SK-N-SH (cell line): ENCODE data around the gene SLC34A3. TPM values are rescaled to one million over a fixed set of nuclear protein-coding genes. Genes with fewer than 3 reads are reported as not detected.

Experiments used
- CTCF ChIA-PET: fragments of 300-600, 350-600 bp; formaldehyde crosslinking; extraction: SDS; loops from one replicate; lab custom pipeline; 2021; lab: Yijun Ruan, JAX
- POLR2A ChIA-PET: fragments of 350-600 bp; sonication (Branson Sonifier 250); formaldehyde crosslinking; extraction: SDS; loops from one replicate; lab custom pipeline; 2020; ENCODE audit warnings: antibody characterized with exemption, inconsistent platforms; lab: Yijun Ruan, JAX
- DNase-seq: peaks from one replicate; pipeline ENCODE4 v3.0.0; 2012
- H2AFZ ChIP-seq: fragments of 200-600 bp; sonication (generic); 2 replicates; pipeline ENCODE4 v1.8.1; 2016; ENCODE audit warnings: antibody characterized with exemption, mild to moderate bottlenecking, low read depth
- H3F3A ChIP-seq: fragments of 200-600 bp; sonication (generic); replicated peaks from 2 replicates; pipeline ENCODE3; 2016; ENCODE audit warnings: antibody characterized with exemption, mild to moderate bottlenecking; ENCODE audit not compliant: insufficient read depth
- H3K27ac ChIP-seq, 2 experiments: fragments of 200-500 bp in 1 of 2; fragments of 200-600 bp in 1 of 2; sonication (Bioruptor generic) in 1 of 2; sonication (generic), shearing (Covaris generic) in 1 of 2; 2 replicates each; pipeline versions ENCODE4 v1.5.1 to v1.6.1; 2014 to 2016; ENCODE audit warnings: low read depth in 2 of 2, inconsistent platforms in 1 of 2, low read length in 1 of 2, mild to moderate bottlenecking in 1 of 2, mixed read lengths in 1 of 2
- H3K27me3 ChIP-seq: fragments of 200-600 bp; sonication (generic), shearing (Covaris generic); 2 replicates; pipeline ENCODE4 v1.6.1; 2016; ENCODE audit warnings: mixed run types; ENCODE audit not compliant: insufficient read depth
- H3K36me3 ChIP-seq, 2 experiments: fragments of 200-500 bp in 1 of 2; fragments of 200-600 bp in 1 of 2; sonication (Bioruptor generic) in 1 of 2; sonication (generic) in 1 of 2; replicated peaks in 1 of 2; 2 replicates each; pipeline versions ENCODE3 to v1.5.1; 2014 to 2016; ENCODE audit warnings: low read length in 1 of 2, mild to moderate bottlenecking in 1 of 2; ENCODE audit not compliant: insufficient read depth in 2 of 2, control insufficient read depth in 1 of 2
- H3K4me1 ChIP-seq, 2 experiments: fragments of 200-500 bp in 1 of 2; fragments of 200-600 bp in 1 of 2; sonication (Bioruptor generic) in 1 of 2; sonication (generic), shearing (Covaris generic) in 1 of 2; 2 replicates each; pipeline versions ENCODE4 v1.5.1 to v1.6.1; 2014 to 2016; ENCODE audit warnings: low read depth in 1 of 2, low read length in 1 of 2, mixed run types in 1 of 2; ENCODE audit not compliant: insufficient read depth in 2 of 2, control insufficient read depth in 1 of 2
- H3K4me2 ChIP-seq: fragments of 200-600 bp; sonication (generic), shearing (Covaris generic); 2 replicates; pipeline ENCODE4 v1.6.1; 2017; ENCODE audit warnings: mixed run types
- H3K4me3 ChIP-seq, 2 experiments: fragments of 200-500 bp in 1 of 2; fragments of 200-600 bp in 1 of 2; sonication (Bioruptor generic) in 1 of 2; sonication (generic), shearing (Covaris generic) in 1 of 2; 2 replicates each; pipeline versions ENCODE4 v1.5.1 to v1.8.1; 2014 to 2016; ENCODE audit warnings: low read depth in 2 of 2, inconsistent platforms in 1 of 2, low read length in 1 of 2, mild to moderate bottlenecking in 1 of 2, mixed read lengths in 1 of 2, moderate library complexity in 1 of 2
- H3K79me2 ChIP-seq: fragments of 200-600 bp; sonication (generic); 2 replicates; pipeline ENCODE4 v1.8.1; 2017; ENCODE audit warnings: mild to moderate bottlenecking; ENCODE audit not compliant: insufficient read depth
- H3K9ac ChIP-seq: fragments of 200-600 bp; sonication (generic); 2 replicates; pipeline ENCODE4 v1.6.1; 2017; ENCODE audit warnings: mixed run types
- H3K9me2 ChIP-seq: fragments of 200-600 bp; sonication (generic); 2 replicates; pipeline ENCODE4 v1.6.1; 2017; ENCODE audit warnings: mixed run types
- H3K9me3 ChIP-seq: fragments of 200-600 bp; sonication (generic); 2 replicates; pipeline ENCODE4 v1.6.1; 2017; ENCODE audit warnings: mixed run types, mild to moderate bottlenecking, moderate library complexity
- H4K20me1 ChIP-seq: fragments of 200-600 bp; sonication (generic); 2 replicates; pipeline ENCODE4 v1.6.1; 2017; ENCODE audit warnings: mild to moderate bottlenecking, mixed run types; ENCODE audit not compliant: insufficient read depth
- CHD2 ChIP-seq: fragments of 150-350 bp; IDR thresholded peaks from 2 replicates; pipeline ENCODE4 v1.6.1; 2018; ENCODE audit warnings: low read length; ENCODE audit not compliant: partially characterized antibody
- FOSL2 ChIP-seq: IDR thresholded peaks from 2 replicates; pipeline ENCODE4 v1.4.0; 2012; ENCODE audit warnings: low read depth, mild to moderate bottlenecking, moderate library complexity, borderline replicate concordance
- FOXJ3 ChIP-seq: sonication (generic); formaldehyde crosslinking; IDR thresholded peaks from 2 replicates; pipeline ENCODE4 v1.5.1; 2020; ENCODE audit warnings: mild to moderate bottlenecking, missing genetic modification reagents
- FOXM1 ChIP-seq: IDR thresholded peaks from 2 replicates; pipeline ENCODE4 v1.4.0; 2012; ENCODE audit warnings: low read depth, mild to moderate bottlenecking
- GABPA ChIP-seq: IDR thresholded peaks from 2 replicates; pipeline ENCODE4 v1.4.0; 2012; ENCODE audit warnings: low read depth, mild to moderate bottlenecking
- MXI1 ChIP-seq: IDR thresholded peaks from 2 replicates; pipeline ENCODE4 v1.6.1; 2012; ENCODE audit warnings: mild to moderate bottlenecking, low read depth, low read length, improper control_type of control experiment
- NRF1 ChIP-seq: IDR thresholded peaks from 2 replicates; pipeline ENCODE4 v1.6.1; 2012; ENCODE audit warnings: low read depth, mild to moderate bottlenecking, low read length
- POLR2AphosphoS5 ChIP-seq: IDR thresholded peaks from 2 replicates; pipeline ENCODE4 v1.6.1; 2012; ENCODE audit warnings: low read depth, low read length
- RAD21 ChIP-seq: IDR thresholded peaks from 2 replicates; pipeline ENCODE4 v1.6.1; 2012; ENCODE audit warnings: mild to moderate bottlenecking, low read length
- RFX5 ChIP-seq: IDR thresholded peaks from 2 replicates; pipeline ENCODE4 v1.6.1; 2012; ENCODE audit warnings: mild to moderate bottlenecking, improper control_type of control experiment, low read length
- RXRA ChIP-seq: IDR thresholded peaks from 2 replicates; pipeline ENCODE4 v1.4.0; 2012; ENCODE audit warnings: low read depth, mild to moderate bottlenecking, borderline replicate concordance
- SIN3A ChIP-seq: IDR thresholded peaks from 2 replicates; pipeline ENCODE4 v1.6.1; 2012; ENCODE audit warnings: low read depth, mild to moderate bottlenecking, low read length, moderate library complexity, borderline replicate concordance
- TAF1 ChIP-seq: IDR thresholded peaks from 2 replicates; pipeline ENCODE4 v1.6.1; 2012; ENCODE audit warnings: low read depth, mild to moderate bottlenecking, low read length, moderate library complexity, borderline replicate concordance
- TCF12 ChIP-seq: IDR thresholded peaks from 2 replicates; pipeline ENCODE4 v1.4.0; 2012
- TEAD4 ChIP-seq: IDR thresholded peaks from 2 replicates; pipeline ENCODE4 v1.4.0; 2012; ENCODE audit warnings: mild to moderate bottlenecking, borderline replicate concordance; ENCODE audit not compliant: insufficient read depth
- YY1 ChIP-seq: IDR thresholded peaks from 2 replicates; pipeline ENCODE4 v1.4.0; 2012; ENCODE audit warnings: low read depth, mild to moderate bottlenecking
- WGBS: methylation state at CpG from one replicate; pipeline ENCODE4 v1.1.6; 2017; ENCODE audit warnings: low lambda C conversion rate; 5-methylcytosine and 5-hydroxymethylcytosine counted together
- polyA plus RNA-seq, 3 experiments: library from polyadenylated mRNA; depleted of rRNA; stranded (reverse); fragments of >200 nt; gene quantifications; 2 replicates each; pipeline ENCODE4 v1.2.3, GENCODE V29; 2012
- TF ChIP-seq, protein P1 (sequence below): IDR thresholded peaks from 2 replicates; pipeline ENCODE4 v1.4.0; 2012; ENCODE audit warnings: low read depth
- TF ChIP-seq, protein P2 (sequence below): fragments of 150-350 bp; IDR thresholded peaks from 2 replicates; pipeline ENCODE4 v1.6.1; 2016; ENCODE audit warnings: mild to moderate bottlenecking, low read depth, low read length
- TF ChIP-seq, protein P3 (sequence below): IDR thresholded peaks from 2 replicates; pipeline ENCODE4 v1.4.0; 2012; ENCODE audit warnings: low read depth, borderline replicate concordance
- TF ChIP-seq, protein P4 (sequence below): fragments of 200-600 bp; sonication (generic); IDR thresholded peaks from 2 replicates; pipeline ENCODE4 v1.6.1; 2017; ENCODE audit warnings: antibody characterized with exemption, mild to moderate bottlenecking, moderate library complexity
- TF ChIP-seq, protein P5 (sequence below): fragments of 150-350 bp; IDR thresholded peaks from 2 replicates; pipeline ENCODE4 v1.6.1; 2017; ENCODE audit warnings: antibody characterized with exemption, low read length, low read depth, borderline replicate concordance
- TF ChIP-seq, protein P6 (sequence below): IDR thresholded peaks from 2 replicates; pipeline ENCODE4; 2012

SLC34A3 gene
- polyA plus RNA-seq, 1 of the 3 experiments (the other 2 are of a cell fraction), result not detected

DNA sequence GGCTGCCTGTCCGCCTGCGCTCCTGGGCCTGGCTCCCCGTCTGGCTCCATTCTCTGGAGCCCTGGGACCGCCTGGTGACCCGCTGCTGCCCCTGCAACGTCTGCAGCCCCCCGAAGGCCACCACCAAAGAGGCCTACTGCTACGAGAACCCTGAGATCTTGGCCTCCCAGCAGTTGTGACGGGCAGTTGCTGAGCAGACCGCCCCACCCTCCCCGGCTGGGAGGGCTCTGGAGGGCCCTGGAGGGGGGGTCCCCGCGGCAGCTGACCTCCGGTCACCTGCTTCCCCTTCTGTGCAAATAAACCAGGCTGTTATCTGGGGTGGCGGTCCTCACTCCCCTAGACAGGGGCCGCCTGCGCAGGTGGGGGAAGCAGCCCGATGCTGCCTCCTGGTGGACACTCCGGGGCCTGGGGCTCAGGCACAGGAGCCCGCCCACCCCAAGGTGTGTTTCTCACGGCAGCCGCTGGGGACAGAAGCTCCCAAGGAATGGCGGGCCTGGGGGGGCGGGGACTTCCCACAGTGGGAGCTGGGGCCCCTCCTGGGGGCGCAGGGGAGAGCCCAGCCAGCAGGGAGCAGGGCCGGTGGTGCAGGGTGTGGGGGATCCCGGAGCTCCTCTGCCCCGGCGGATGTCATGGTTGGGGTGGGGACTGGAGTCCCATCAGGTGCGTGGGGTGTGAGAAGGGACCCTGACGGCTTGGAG lies 5.7 kb downstream of the SLC34A3 start:
- no peaks in the 10 kb centered on the region for H3K9me3 ChIP-seq
- H3K4me2 ChIP-seq, result no peak overlapping the region
- no peaks in the 10 kb centered on the region for H3K27me3 ChIP-seq
- POLR2A ChIA-PET, result interaction anchor here (0.7 to 1.3 kb wide), 7 partner anchors 18 to 187 kb away, joined by 3 to 4 read pairs (median 3); partner anchors contain the start of genes EXD3, NDOR1, NOXA1 and TMEM203
- no peak overlapping the region for H3K27ac ChIP-seq
- peaks cover 27% of the 10 kb centered on the region for H3K79me2 ChIP-seq
- peak; percentile 98 for DNase-seq
- WGBS, result 61% methylated on average over 10 of the region's 31 CpGs
- CTCF ChIA-PET, result interaction anchor here (0.6 to 4.5 kb wide), 61 partner anchors 12 to 426 kb away, joined by 3 to 95 read pairs (median 4); partner anchors contain the start of genes ANAPC2, CYSRT1, DPP7 and GRIN1
- no peaks in the 10 kb centered on the region for H4K20me1 ChIP-seq
- H3K4me1 ChIP-seq, result peaks cover 9 to 22% of the 10 kb centered on the region in 2 experiments; a peak in 2 of 4 replicates
- peak overlapping the region in 1 of 2 experiments; percentile 44; a peak in 1 of 4 replicates for H3K4me3 ChIP-seq
- H3K9me2 ChIP-seq, result no peaks in the 10 kb centered on the region
- no peak overlapping the region for H2AFZ ChIP-seq
- no peaks in the 10 kb centered on the region for H3K36me3 ChIP-seq
- H3F3A ChIP-seq, result peaks cover 9% of the 10 kb centered on the region
- no peak overlapping the region for H3K9ac ChIP-seq
- TF ChIP-seq, protein P1, sequence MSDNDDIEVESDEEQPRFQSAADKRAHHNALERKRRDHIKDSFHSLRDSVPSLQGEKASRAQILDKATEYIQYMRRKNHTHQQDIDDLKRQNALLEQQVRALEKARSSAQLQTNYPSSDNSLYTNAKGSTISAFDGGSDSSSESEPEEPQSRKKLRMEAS, result no peak
- TF ChIP-seq, protein P2, sequence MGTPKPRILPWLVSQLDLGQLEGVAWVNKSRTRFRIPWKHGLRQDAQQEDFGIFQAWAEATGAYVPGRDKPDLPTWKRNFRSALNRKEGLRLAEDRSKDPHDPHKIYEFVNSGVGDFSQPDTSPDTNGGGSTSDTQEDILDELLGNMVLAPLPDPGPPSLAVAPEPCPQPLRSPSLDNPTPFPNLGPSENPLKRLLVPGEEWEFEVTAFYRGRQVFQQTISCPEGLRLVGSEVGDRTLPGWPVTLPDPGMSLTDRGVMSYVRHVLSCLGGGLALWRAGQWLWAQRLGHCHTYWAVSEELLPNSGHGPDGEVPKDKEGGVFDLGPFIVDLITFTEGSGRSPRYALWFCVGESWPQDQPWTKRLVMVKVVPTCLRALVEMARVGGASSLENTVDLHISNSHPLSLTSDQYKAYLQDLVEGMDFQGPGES, result no peak
- TF ChIP-seq YY1 (peak; percentile 64; the same call in 1 of the 2 replicates), TAF1 (no peak), NRF1 (peak; percentile 62), CHD2 (peak; percentile 59), GABPA (no peak), RFX5 (no peak), MXI1 (no peak), POLR2AphosphoS5 (peak; percentile 34; the same call in 1 of the 2 replicates), TCF12 (no peak), TEAD4 (no peak), FOSL2 (no peak), RXRA (no peak), RAD21 (peak; percentile 70), FOXM1 (no peak), SIN3A (0 out of 2 replicates have a peak, but pooled peaks have one; percentile 51), FOXJ3 (CRISPR knock-in tag) (no peak)
- TF ChIP-seq, protein P3, sequence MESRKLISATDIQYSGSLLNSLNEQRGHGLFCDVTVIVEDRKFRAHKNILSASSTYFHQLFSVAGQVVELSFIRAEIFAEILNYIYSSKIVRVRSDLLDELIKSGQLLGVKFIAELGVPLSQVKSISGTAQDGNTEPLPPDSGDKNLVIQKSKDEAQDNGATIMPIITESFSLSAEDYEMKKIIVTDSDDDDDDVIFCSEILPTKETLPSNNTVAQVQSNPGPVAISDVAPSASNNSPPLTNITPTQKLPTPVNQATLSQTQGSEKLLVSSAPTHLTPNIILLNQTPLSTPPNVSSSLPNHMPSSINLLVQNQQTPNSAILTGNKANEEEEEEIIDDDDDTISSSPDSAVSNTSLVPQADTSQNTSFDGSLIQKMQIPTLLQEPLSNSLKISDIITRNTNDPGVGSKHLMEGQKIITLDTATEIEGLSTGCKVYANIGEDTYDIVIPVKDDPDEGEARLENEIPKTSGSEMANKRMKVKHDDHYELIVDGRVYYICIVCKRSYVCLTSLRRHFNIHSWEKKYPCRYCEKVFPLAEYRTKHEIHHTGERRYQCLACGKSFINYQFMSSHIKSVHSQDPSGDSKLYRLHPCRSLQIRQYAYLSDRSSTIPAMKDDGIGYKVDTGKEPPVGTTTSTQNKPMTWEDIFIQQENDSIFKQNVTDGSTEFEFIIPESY, result no peak
- TF ChIP-seq, protein P4, sequence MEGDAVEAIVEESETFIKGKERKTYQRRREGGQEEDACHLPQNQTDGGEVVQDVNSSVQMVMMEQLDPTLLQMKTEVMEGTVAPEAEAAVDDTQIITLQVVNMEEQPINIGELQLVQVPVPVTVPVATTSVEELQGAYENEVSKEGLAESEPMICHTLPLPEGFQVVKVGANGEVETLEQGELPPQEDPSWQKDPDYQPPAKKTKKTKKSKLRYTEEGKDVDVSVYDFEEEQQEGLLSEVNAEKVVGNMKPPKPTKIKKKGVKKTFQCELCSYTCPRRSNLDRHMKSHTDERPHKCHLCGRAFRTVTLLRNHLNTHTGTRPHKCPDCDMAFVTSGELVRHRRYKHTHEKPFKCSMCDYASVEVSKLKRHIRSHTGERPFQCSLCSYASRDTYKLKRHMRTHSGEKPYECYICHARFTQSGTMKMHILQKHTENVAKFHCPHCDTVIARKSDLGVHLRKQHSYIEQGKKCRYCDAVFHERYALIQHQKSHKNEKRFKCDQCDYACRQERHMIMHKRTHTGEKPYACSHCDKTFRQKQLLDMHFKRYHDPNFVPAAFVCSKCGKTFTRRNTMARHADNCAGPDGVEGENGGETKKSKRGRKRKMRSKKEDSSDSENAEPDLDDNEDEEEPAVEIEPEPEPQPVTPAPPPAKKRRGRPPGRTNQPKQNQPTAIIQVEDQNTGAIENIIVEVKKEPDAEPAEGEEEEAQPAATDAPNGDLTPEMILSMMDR, result peak; percentile 94
- TF ChIP-seq, protein P5, sequence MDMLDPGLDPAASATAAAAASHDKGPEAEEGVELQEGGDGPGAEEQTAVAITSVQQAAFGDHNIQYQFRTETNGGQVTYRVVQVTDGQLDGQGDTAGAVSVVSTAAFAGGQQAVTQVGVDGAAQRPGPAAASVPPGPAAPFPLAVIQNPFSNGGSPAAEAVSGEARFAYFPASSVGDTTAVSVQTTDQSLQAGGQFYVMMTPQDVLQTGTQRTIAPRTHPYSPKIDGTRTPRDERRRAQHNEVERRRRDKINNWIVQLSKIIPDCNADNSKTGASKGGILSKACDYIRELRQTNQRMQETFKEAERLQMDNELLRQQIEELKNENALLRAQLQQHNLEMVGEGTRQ, result no peak
- TF ChIP-seq, protein P6, sequence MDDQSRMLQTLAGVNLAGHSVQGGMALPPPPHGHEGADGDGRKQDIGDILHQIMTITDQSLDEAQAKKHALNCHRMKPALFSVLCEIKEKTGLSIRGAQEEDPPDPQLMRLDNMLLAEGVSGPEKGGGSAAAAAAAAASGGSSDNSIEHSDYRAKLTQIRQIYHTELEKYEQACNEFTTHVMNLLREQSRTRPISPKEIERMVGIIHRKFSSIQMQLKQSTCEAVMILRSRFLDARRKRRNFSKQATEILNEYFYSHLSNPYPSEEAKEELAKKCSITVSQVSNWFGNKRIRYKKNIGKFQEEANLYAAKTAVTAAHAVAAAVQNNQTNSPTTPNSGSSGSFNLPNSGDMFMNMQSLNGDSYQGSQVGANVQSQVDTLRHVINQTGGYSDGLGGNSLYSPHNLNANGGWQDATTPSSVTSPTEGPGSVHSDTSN, result no peak
